HG03139 (cell line): ENCODE measurements around the gene NR1H3.
A peak's percentile ranks its signal among the peaks of the same experiment; 100 is the strongest.

Source experiments
- ATAC-seq: cut with Tn5 transposase; IDR thresholded peaks from one replicate; pipeline ENCODE4 v1.9.1; 2021; ENCODE audit not compliant: unreplicated experiment

NR1H3 gene

GRCh38 chr11:47269002-47269828 lies 11.4 kb downstream of the NR1H3 start:
- peak; percentile 50 for ATAC-seq

DNA sequence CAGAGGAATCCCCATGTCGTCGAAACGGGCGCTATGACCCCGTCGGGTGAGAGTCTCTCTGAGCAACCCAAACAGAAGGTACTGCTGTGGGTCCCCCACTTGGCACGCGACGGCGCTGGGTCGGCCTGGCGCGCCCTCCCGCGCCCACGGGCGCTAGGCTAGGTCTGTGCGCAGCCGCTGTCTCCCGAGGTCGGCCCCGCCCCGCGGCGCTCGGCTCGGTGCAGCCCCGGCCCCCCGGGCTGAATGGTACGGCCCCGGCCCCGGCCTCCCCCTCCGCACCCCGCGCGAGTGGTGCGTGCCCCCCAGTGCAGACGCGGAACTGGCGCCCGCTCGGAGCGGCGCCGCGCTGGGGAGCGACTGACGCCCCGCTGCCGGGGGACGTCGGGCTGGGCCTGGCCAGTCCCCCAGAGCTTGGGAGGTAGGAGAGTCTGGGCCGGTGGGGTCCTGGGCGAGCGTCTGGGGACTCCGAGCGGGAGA lies 12.1 kb downstream of the NR1H3 start, which contains the start of gene MADD:
TSS of gene MADD (plus strand) at position 305 of the 477 bp plus-strand sequence.
- ATAC-seq, result peak; percentile 56

GRCh38 chr11:47270331-47271271 lies 12.8 kb downstream of the NR1H3 start:
- no peak for ATAC-seq

DNA sequence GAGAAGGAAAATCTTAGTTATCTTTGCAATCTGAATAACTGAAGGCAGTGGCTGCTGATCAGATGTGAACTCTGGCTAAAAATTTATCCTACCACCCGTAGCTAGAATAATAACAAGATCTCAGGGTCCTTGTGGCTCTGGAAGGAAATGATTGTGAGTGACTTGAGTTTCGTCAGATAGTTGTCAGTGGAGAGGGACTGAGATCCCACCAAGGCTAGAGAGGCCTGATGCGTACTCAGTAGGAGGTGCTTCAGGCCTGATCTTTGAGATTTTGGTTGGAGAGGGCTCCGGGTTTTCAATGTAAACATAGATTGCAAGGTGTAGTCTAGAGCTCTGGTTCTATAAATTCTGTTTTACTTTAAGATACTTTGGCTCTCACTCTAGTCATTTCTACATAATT lies 13.5 kb downstream of the NR1H3 start:
- no peak for ATAC-seq

DNA sequence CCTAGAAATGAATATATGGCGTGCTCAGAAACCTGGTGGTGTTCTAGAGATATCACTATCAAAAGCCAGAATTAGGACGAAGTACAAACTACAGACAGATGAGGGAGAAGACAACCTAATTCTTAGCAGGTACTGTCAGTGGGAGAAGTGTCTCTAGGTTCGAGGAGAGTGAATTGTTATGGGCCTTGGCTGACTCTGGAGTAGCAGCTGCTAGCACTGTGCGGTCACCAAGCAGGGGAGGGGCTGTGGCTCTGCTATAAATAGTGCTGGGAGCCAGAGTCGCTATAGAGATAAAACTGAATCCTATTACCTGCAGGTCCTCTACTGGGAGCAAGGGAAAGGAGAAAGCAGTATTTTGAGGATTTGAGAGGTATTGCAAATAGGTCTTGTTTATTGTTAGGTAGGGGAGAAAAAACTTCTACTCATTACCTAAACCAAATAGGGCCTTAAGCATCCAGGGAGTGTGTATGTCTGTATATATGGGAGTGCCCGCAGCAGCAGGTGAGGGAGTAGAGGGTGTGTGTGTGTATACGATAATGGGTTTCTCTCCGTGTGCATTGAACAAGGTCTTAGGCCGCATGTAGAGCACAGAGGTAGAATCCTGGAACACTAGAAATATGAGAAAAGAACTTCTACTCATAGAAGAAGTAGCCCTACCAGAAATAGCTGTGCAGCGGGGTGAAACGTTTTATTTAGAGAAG lies 14.3 kb downstream of the NR1H3 start:
- ATAC-seq, result no peak

DNA sequence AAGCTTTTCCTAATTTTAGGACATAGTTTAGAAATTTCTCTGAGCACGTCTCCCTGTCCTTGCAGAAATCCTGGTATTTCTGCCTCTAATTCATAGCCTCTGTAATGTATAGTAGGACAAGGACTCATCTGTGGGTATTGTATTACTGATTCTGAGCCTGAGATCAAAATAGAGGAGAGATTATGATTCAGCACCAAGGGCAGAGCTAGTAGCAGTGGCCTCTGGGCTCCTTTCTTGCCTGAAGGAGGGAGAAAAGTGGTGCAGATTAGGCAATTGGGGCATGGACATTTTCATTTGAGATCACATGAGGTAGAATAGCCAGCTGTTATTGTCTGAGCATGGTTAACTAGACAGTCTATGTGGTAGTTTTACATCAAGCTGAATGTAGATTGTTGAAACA lies 14.9 kb downstream of the NR1H3 start:
- ATAC-seq, result no peak

DNA sequence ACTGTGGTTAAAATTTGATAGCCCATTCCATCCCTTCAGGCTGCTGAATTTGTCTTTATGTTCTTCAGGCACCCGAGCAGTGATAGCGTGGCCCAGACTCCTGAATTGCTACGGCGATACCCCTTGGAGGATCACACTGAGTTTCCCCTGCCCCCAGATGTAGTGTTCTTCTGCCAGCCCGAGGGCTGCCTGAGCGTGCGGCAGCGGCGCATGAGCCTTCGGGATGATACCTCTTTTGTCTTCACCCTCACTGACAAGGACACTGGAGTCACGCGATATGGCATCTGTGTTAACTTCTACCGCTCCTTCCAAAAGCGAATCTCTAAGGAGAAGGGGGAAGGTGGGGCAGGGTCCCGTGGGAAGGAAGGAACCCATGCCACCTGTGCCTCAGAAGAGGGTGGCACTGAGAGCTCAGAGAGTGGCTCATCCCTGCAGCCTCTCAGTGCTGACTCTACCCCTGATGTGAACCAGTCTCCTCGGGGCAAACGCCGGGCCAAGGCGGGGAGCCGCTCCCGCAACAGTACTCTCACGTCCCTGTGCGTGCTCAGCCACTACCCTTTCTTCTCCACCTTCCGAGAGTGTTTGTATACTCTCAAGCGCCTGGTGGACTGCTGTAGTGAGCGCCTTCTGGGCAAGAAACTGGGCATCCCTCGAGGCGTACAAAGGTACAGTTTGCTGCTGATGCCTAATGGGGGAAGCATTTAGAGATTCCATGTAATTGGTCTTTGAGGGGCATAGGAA lies 16.9 kb downstream of the NR1H3 start:
- ATAC-seq, result no peak

GRCh38 chr11:47276923-47277322 lies 19.1 kb downstream of the NR1H3 start:
- no peak for ATAC-seq

DNA sequence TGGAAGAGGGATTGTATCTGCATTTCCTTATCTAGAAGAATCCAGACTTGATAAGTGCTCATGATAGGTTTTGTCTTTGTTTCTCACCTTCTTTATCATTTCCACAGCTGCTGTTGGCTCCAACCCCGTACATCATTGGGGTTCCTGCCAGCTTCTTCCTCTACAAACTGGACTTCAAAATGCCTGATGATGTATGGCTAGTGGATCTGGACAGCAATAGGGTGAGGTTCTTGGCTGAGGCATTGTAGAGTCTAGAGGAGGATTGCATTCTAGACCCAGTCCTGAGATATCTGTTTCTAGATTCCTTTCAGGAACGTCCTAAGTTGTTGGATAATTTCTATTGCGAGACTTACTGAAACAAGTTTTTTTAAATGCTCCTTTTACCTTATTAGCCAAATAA lies 20.3 kb downstream of the NR1H3 start:
- ATAC-seq, result no peak

GRCh38 chr11:47278769-47279168 lies 21.0 kb downstream of the NR1H3 start:
- ATAC-seq, result no peak

DNA sequence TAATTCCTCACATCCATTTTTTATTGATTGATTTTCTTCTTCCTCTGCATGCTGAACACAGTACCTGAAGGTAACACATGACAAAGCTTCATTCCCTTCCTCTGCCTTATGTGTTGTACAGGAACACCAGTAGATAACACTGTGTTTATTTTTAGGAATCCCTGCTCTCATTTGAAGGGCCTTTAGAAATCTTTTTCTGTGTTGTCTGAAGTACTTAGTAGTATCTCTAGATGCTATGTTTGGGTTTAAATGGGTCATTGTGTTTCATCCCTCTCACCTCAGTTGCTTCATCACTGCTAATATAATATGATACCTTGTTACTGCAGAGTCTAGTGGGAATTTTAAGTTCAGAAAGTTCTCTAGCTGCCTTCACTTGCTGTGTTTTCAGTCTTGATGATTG lies 22.3 kb downstream of the NR1H3 start:
- ATAC-seq, result no peak

DNA sequence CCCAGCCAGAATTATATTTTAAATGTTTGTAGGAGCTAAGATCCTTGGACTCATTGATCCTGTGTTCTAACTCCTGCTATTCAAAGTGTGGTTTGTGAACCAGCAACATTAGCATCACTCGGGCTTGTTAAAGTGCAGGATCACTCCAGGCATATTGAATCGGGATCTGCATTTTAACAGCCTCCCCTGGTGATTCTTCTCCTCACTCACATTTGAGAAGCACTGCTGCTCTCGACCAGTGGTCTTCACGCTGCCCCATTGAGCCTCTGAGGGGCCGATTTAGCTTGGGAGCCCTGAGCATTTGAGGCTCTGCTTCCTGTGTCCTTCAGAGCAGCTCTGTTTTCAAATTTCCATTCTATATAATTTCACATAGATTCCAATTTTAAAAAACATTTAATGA lies 23.1 kb downstream of the NR1H3 start:
- ATAC-seq, result no peak

GRCh38 chr11:47282462-47282861 lies 24.7 kb downstream of the NR1H3 start:
- ATAC-seq, result no peak

DNA sequence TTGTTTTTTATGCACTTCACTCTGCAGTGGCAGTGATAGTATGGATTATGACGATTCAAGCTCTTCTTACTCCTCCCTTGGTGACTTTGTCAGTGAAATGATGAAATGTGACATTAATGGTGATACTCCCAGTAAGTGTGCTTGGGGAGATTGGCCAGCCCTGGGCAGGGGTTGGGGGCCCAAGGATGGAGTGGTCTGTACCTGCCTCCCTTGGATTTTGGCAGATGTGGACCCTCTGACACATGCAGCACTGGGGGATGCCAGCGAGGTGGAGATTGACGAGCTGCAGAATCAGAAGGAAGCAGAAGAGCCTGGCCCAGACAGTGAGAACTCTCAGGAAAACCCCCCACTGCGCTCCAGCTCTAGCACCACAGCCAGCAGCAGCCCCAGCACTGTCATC lies 26.4 kb downstream of the NR1H3 start:
- ATAC-seq, result no peak

- ATAC-seq, result no peak
These were observed 28.4 kb downstream of the NR1H3 start for GRCh38 chr11:47285969-47286770.

GRCh38 chr11:47288066-47288465 lies 30.3 kb downstream of the NR1H3 start:
- ATAC-seq, result no peak

GRCh38 chr11:47289856-47290255 lies 32.1 kb downstream of the NR1H3 start:
- ATAC-seq, result no peak

DNA sequence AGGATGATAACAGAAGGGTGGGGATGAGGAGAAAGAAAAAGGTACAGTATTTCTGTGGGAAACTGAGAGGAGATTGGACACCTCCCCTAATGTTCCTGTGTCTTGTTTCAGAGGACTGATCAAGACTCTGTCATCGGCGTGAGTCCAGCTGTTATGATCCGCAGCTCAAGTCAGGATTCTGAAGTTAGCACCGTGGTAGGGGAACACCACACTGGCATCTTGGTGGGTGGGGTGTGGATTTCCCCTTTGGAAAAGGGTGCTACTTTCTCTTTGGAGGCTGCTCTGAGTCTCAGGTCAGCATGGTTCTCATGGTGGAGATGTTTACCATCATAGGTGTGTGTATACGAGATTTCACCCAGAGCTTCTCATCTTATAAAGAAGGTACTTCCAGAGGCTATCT lies 37.6 kb downstream of the NR1H3 start:
- ATAC-seq, result no peak

DNA sequence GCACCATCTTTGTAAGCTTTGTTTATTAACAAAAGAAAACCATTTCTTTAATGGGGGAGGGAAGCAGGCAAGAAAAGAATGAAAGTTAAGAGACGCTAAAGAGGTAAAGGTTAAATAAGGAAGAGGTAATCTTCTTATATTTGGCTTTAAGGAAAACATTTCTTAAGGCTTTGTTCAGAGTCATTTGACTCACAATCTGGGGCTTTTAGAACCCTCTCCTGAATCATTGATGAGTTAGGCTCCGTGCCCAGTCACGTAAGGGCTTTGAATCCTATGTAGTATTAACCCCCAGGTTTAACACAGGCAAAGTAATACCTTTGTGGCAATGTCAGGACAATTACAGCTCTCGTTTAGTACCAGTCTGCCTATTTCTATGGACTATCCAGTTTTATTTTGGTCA lies 38.2 kb downstream of the NR1H3 start:
- no peak for ATAC-seq

DNA sequence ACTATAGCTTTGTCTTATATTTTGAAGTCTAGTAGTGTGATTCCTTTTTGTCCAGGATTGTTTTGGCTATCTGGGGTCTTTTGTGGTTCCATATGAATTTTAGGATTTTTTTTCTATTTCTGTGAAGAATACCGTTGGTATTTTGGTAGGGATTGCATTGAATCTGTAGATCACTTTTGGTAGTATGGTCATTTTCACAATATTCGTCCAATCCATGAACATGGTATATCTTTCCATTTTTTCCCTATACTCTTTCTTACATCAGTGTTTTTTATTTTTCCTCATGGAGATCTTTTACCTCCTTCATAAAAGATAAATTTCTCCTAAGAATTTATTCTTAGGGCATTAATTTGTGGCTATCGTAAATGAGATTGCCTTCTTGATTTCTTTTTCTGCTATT lies 41.3 kb downstream of the NR1H3 start:
- ATAC-seq, result no peak
